WTC11 (cell line): ENCODE data around the gene C20orf96. TPM values are rescaled to one million over a fixed set of nuclear protein-coding genes. Genes with fewer than 3 reads are reported as not detected.

Experiments
- ATAC-seq: fragments of 200-7000 bp; cut with Tn5 transposase; 2 replicates; pipeline ENCODE4 v1.10.0; 2021; ENCODE audit warnings: mild to moderate bottlenecking, moderate library complexity
- CTCF ChIA-PET: fragments of 300-600 bp; sonication (Branson Sonifier 250); formaldehyde crosslinking; loops from one replicate; lab custom pipeline; 2021; ENCODE audit warnings: antibody characterized with exemption; lab: Charles Lee
- POLR2A ChIA-PET: fragments of 350-600 bp; sonication (Branson Sonifier 250); formaldehyde crosslinking; loops from one replicate; lab custom pipeline; 2021; ENCODE audit warnings: antibody characterized with exemption; lab: Charles Lee
- DNase-seq: peaks from one replicate; pipeline ENCODE4 v3.0.0; 2021; ENCODE audit warnings: low spot score
- H3K27ac Mint-ChIP-seq: 2 replicates; pipeline ENCODE4 v1.8.0; 2021; ENCODE audit warnings: mixed read lengths
- H3K27me3 Mint-ChIP-seq: 2 replicates; pipeline ENCODE4 v1.8.0; 2021; ENCODE audit warnings: low read depth, mild to moderate bottlenecking, moderate library complexity, mixed read lengths
- H3K36me3 Mint-ChIP-seq: 2 replicates; pipeline ENCODE4 v1.8.0; 2021; ENCODE audit warnings: mixed read lengths
- H3K4me1 Mint-ChIP-seq: 2 replicates; pipeline ENCODE4 v1.8.0; 2022; ENCODE audit warnings: mixed read lengths
- H3K4me3 Mint-ChIP-seq: 2 replicates; pipeline ENCODE4 v1.8.0; 2021; ENCODE audit warnings: mild to moderate bottlenecking, moderate library complexity, mixed read lengths
- H3K9me3 Mint-ChIP-seq: 2 replicates; pipeline ENCODE4 v1.8.0; 2021; ENCODE audit warnings: mixed read lengths
- ARID4B ChIP-seq: sonication (generic); formaldehyde crosslinking; IDR thresholded peaks from 2 replicates; pipeline ENCODE4 v1.8.0; 2023; ENCODE audit warnings: missing genetic modification reagents, mild to moderate bottlenecking, borderline replicate concordance
- CREM ChIP-seq: sonication (generic); formaldehyde crosslinking; IDR thresholded peaks from 2 replicates; pipeline ENCODE4 v1.8.1; 2022; ENCODE audit warnings: mild to moderate bottlenecking, missing genetic modification reagents, moderate library complexity
- FOXP1 ChIP-seq: sonication (generic); formaldehyde crosslinking; IDR thresholded peaks from 2 replicates; pipeline ENCODE4 v1.8.0; 2022; ENCODE audit warnings: missing genetic modification reagents, mild to moderate bottlenecking, moderate library complexity, borderline replicate concordance
- HMGXB4 ChIP-seq: sonication (generic); formaldehyde crosslinking; IDR thresholded peaks from 2 replicates; pipeline ENCODE4 v1.8.1; 2023; ENCODE audit warnings: mild to moderate bottlenecking, moderate library complexity, missing genetic modification reagents
- IRF2 ChIP-seq: sonication (generic); formaldehyde crosslinking; IDR thresholded peaks from 2 replicates; pipeline ENCODE4 v1.8.0; 2022; ENCODE audit warnings: low read depth, missing genetic modification reagents, borderline replicate concordance
- JAZF1 ChIP-seq: fragments of 250-450 bp; sonication (Bioruptor Pico); IDR thresholded peaks from 2 replicates; pipeline ENCODE4 v1.9.0; 2021; ENCODE audit warnings: moderate library complexity, mild to moderate bottlenecking, inconsistent platforms
- JUN ChIP-seq: sonication (generic); formaldehyde crosslinking; IDR thresholded peaks from 2 replicates; pipeline ENCODE4 v1.8.0; 2023; ENCODE audit warnings: mild to moderate bottlenecking, missing genetic modification reagents
- MXD4 ChIP-seq: fragments of 250-450 bp; sonication (Bioruptor Pico); IDR thresholded peaks from 2 replicates; pipeline ENCODE4 v1.8.0; 2021; ENCODE audit warnings: mild to moderate bottlenecking, moderate library complexity, borderline replicate concordance
- RELA ChIP-seq: sonication (generic); formaldehyde crosslinking; IDR thresholded peaks from 2 replicates; pipeline ENCODE4 v1.8.1; 2022; ENCODE audit warnings: missing genetic modification reagents, mild to moderate bottlenecking, borderline replicate concordance
- SMAD4 ChIP-seq: sonication (generic); formaldehyde crosslinking; IDR thresholded peaks from 2 replicates; pipeline ENCODE4 v1.8.0; 2022; ENCODE audit warnings: mild to moderate bottlenecking, missing genetic modification reagents
- SOX15 ChIP-seq: fragments of 250-450 bp; sonication (Bioruptor Pico); IDR thresholded peaks from 2 replicates; pipeline ENCODE4 v1.9.0; 2021; ENCODE audit warnings: mild to moderate bottlenecking
- TCF7 ChIP-seq: sonication (generic); formaldehyde crosslinking; IDR thresholded peaks from 2 replicates; pipeline ENCODE4 v1.8.0; 2022; ENCODE audit warnings: mild to moderate bottlenecking, low read depth, missing genetic modification reagents, moderate library complexity
- TEAD1 ChIP-seq: sonication (generic); formaldehyde crosslinking; IDR thresholded peaks from 2 replicates; pipeline ENCODE4 v1.8.0; 2022; ENCODE audit warnings: mild to moderate bottlenecking, missing genetic modification reagents
- TEAD4 ChIP-seq: sonication (generic); formaldehyde crosslinking; IDR thresholded peaks from 2 replicates; pipeline ENCODE4 v1.8.0; 2022; ENCODE audit warnings: mild to moderate bottlenecking, missing genetic modification reagents
- ZBTB21 ChIP-seq: sonication (generic); formaldehyde crosslinking; IDR thresholded peaks from 2 replicates; pipeline ENCODE4 v1.8.1; 2023; ENCODE audit warnings: mild to moderate bottlenecking, missing genetic modification reagents, borderline replicate concordance
- ZNF121 ChIP-seq: sonication (generic); formaldehyde crosslinking; IDR thresholded peaks from 2 replicates; pipeline ENCODE4 v1.8.0; 2023; ENCODE audit warnings: missing genetic modification reagents
- ZNF219 ChIP-seq: sonication (generic); formaldehyde crosslinking; IDR thresholded peaks from 2 replicates; pipeline ENCODE4 v1.8.0; 2023; ENCODE audit warnings: missing genetic modification reagents, mild to moderate bottlenecking, borderline replicate concordance
- ZNF425 ChIP-seq: fragments of 250-450 bp; sonication (Bioruptor Pico); conservative IDR thresholded peaks from 2 replicates; pipeline ENCODE4 v1.9.0; 2021; ENCODE audit warnings: mild to moderate bottlenecking
- total RNA-seq: library from RNA; stranded (reverse); gene quantifications from 3 replicates; pipeline ENCODE4 v1.2.3, GENCODE V29; 2021

C20orf96 gene
- total RNA-seq, 1 experiment from 2014 or later, result 22.1 TPM

- no peak for TF ChIP-seq MXD4 (CRISPR knock-in tag)
- no peak for TF ChIP-seq ZNF425 (CRISPR knock-in tag)
- peak; percentile 77 for TF ChIP-seq CREM (CRISPR knock-in tag)
- no peak for TF ChIP-seq ZNF219 (CRISPR knock-in tag)
- TF ChIP-seq ARID4B (CRISPR knock-in tag), result peak; percentile 86; the same call in 1 of the 2 replicates
- TF ChIP-seq ZBTB21 (CRISPR knock-in tag), result no peak
- TF ChIP-seq JUN (CRISPR knock-in tag), result no peak
- no peak for TF ChIP-seq SOX15 (CRISPR knock-in tag)
- no peak for TF ChIP-seq TCF7 (CRISPR knock-in tag)
- TF ChIP-seq HMGXB4 (CRISPR knock-in tag), result peak; percentile 88
Observed at GRCh38 chr20:297098-297924, 6.8 kb upstream of the C20orf96 start, which contains the start of gene ZCCHC3 (continued).

- no peak for DNase-seq
- H3K4me3 Mint-ChIP-seq, result peak overlapping the region; percentile 89; the same call in 1 of the 2 replicates
- H3K27me3 Mint-ChIP-seq, result peaks cover 37% of the 10 kb centered on the region
- ChIA-PET POLR2A (interaction anchor here (1.2 to 6.3 kb wide), 2 partner anchors 17 to 29 kb away, joined by 3 to 110 read pairs; partner anchors contain the start of gene SOX12), CTCF (no interaction called here)
- peaks cover 13% of the 10 kb centered on the region for H3K36me3 Mint-ChIP-seq
- H3K4me1 Mint-ChIP-seq, result peaks cover 27% of the 10 kb centered on the region
- no peak for ATAC-seq
- peaks cover 5% of the 10 kb centered on the region; the same call in 1 of the 2 replicates for H3K9me3 Mint-ChIP-seq
- peak overlapping the region; percentile 8; the same call in 1 of the 2 replicates for H3K27ac Mint-ChIP-seq
- TF ChIP-seq RELA (CRISPR knock-in tag) (no peak), FOXP1 (no peak), JUN (CRISPR knock-in tag) (no peak), ZNF121 (CRISPR knock-in tag) (no peak), SMAD4 (no peak), TEAD1 (no peak), ZBTB21 (CRISPR knock-in tag) (no peak), MXD4 (CRISPR knock-in tag) (no peak), TEAD4 (CRISPR knock-in tag) (no peak), JAZF1 (CRISPR knock-in tag) (no peak), IRF2 (CRISPR knock-in tag) (no peak), ARID4B (CRISPR knock-in tag) (no peak)
Observed at GRCh38 chr20:295804-296203, 5.3 kb upstream of the C20orf96 start.
